IPS-18a (cell line): ENCODE data around the gene PAF1.
A peak's percentile ranks its signal among the peaks of the same experiment; 100 is the strongest.

Experiments
- H3K27ac ChIP-seq: one replicate; pipeline ENCODE4 v1.5.1; 2013; ENCODE audit warnings: low read length
- H3K27me3 ChIP-seq: one replicate; pipeline ENCODE4 v1.6.1; 2013; ENCODE audit warnings: mild to moderate bottlenecking, low read length; ENCODE audit not compliant: control insufficient read depth, insufficient read depth
- H3K36me3 ChIP-seq: one replicate; pipeline ENCODE4 v1.6.1; 2013; ENCODE audit warnings: low read depth, low read length; ENCODE audit not compliant: control insufficient read depth
- H3K4me1 ChIP-seq: one replicate; pipeline ENCODE4 v1.6.1; 2013; ENCODE audit warnings: low read depth, low read length; ENCODE audit not compliant: control insufficient read depth
- H3K4me3 ChIP-seq: one replicate; pipeline ENCODE4 v1.5.1; 2013; ENCODE audit warnings: low read length
- H3K9ac ChIP-seq: one replicate; pipeline ENCODE4 v1.6.1; 2013; ENCODE audit warnings: mild to moderate bottlenecking, low read length, moderate library complexity
- H3K9me3 ChIP-seq: one replicate; pipeline ENCODE4 v1.6.1; 2013; ENCODE audit warnings: low read depth, low read length; ENCODE audit not compliant: control insufficient read depth

PAF1 gene

GRCh38 chr19:39390751-39391437 is at the start of gene PAF1, which contains the start of gene MED29:
PAF1 (minus strand) TSS chr19:39391106; CDS start chr19:39390864, 242 bp downstream.
MED29 (plus strand) TSS chr19:39391378; CDS start chr19:39391423, 45 bp downstream.
- peaks cover 41% of the 10 kb centered on the region for H3K36me3 ChIP-seq
- peaks cover 4% of the 10 kb centered on the region for H3K4me1 ChIP-seq
- H3K27ac ChIP-seq: peak within 1 kb of the TSS; percentile 86
- H3K9ac ChIP-seq: peak within 1 kb of the TSS; percentile 83
- no peaks in the 10 kb centered on the region for H3K27me3 ChIP-seq
- no peaks in the 10 kb centered on the region for H3K9me3 ChIP-seq
- H3K4me3 ChIP-seq: peak within 1 kb of the TSS; percentile 88

- Histone ChIP-seq H3K27me3 (no peaks in the 10 kb centered on the region), H3K9ac (no peak overlapping the region), H3K27ac (no peak overlapping the region), H3K4me3 (no peak overlapping the region), H3K4me1 (no peaks in the 10 kb centered on the region), H3K9me3 (no peaks in the 10 kb centered on the region), H3K36me3 (peaks cover 14% of the 10 kb centered on the region)
Observed at GRCh38 chr19:39438270-39438934, 47.5 kb upstream of the PAF1 start.

- Histone ChIP-seq H3K27ac (peak overlapping the region; percentile 83), H3K9me3 (no peaks in the 10 kb centered on the region), H3K4me1 (no peaks in the 10 kb centered on the region), H3K36me3 (peaks cover 26% of the 10 kb centered on the region), H3K9ac (peak overlapping the region; percentile 91), H3K27me3 (no peaks in the 10 kb centered on the region), H3K4me3 (peak overlapping the region; percentile 98)
Observed at GRCh38 chr19:39436350-39436716, 45.4 kb upstream of the PAF1 start.

- no peaks in the 10 kb centered on the region for H3K4me1 ChIP-seq
- H3K9me3 ChIP-seq: no peaks in the 10 kb centered on the region
- H3K36me3 ChIP-seq: peaks cover 26% of the 10 kb centered on the region
- no peaks in the 10 kb centered on the region for H3K27me3 ChIP-seq
- H3K9ac ChIP-seq: peak within 1 kb of the TSS; percentile 97
- peak within 1 kb of the TSS; percentile 98 for H3K4me3 ChIP-seq
- H3K27ac ChIP-seq: peak within 1 kb of the TSS; percentile 83
Observed at GRCh38 chr19:39435499-39436349, 44.8 kb upstream of the PAF1 start, which contains the start of gene RPS16. RPS16 (minus strand) TSS chr19:39435949; CDS start chr19:39435895, 54 bp downstream.

- Histone ChIP-seq H3K9ac (peak overlapping the region; percentile 97), H3K4me3 (peak overlapping the region; percentile 98), H3K9me3 (no peaks in the 10 kb centered on the region), H3K27me3 (no peaks in the 10 kb centered on the region), H3K36me3 (peaks cover 26% of the 10 kb centered on the region), H3K4me1 (no peaks in the 10 kb centered on the region), H3K27ac (peak overlapping the region; percentile 64)
Observed at GRCh38 chr19:39434123-39435076, 43.5 kb upstream of the PAF1 start.

- Histone ChIP-seq H3K36me3 (peaks cover 26% of the 10 kb centered on the region), H3K27me3 (no peaks in the 10 kb centered on the region), H3K27ac (no peak overlapping the region), H3K9me3 (no peaks in the 10 kb centered on the region), H3K4me1 (peaks cover 4% of the 10 kb centered on the region), H3K4me3 (no peak overlapping the region), H3K9ac (no peak overlapping the region)
Observed at GRCh38 chr19:39433480-39434079, 42.7 kb upstream of the PAF1 start.

GRCh38 chr19:39432677-39433025 is 41.7 kb upstream of the PAF1 start:
- peaks cover 11% of the 10 kb centered on the region for H3K4me1 ChIP-seq
- H3K27me3 ChIP-seq: no peaks in the 10 kb centered on the region
- no peak overlapping the region for H3K4me3 ChIP-seq
- H3K36me3 ChIP-seq: peaks cover 26% of the 10 kb centered on the region
- no peak overlapping the region for H3K27ac ChIP-seq
- no peak overlapping the region for H3K9ac ChIP-seq
- H3K9me3 ChIP-seq: no peaks in the 10 kb centered on the region

- Histone ChIP-seq H3K4me3 (no peak overlapping the region), H3K9ac (no peak overlapping the region), H3K4me1 (peaks cover 13% of the 10 kb centered on the region), H3K9me3 (no peaks in the 10 kb centered on the region), H3K36me3 (peaks cover 29% of the 10 kb centered on the region), H3K27me3 (no peaks in the 10 kb centered on the region), H3K27ac (peak overlapping the region; percentile 2)
Observed at GRCh38 chr19:39430675-39431593, 40.0 kb upstream of the PAF1 start.

- peaks cover 13% of the 10 kb centered on the region for H3K4me1 ChIP-seq
- H3K4me3 ChIP-seq: no peak overlapping the region
- H3K9me3 ChIP-seq: no peaks in the 10 kb centered on the region
- H3K27ac ChIP-seq: peak overlapping the region; percentile 76
- H3K27me3 ChIP-seq: no peaks in the 10 kb centered on the region
- H3K9ac ChIP-seq: peak overlapping the region; percentile 42
- H3K36me3 ChIP-seq: peaks cover 37% of the 10 kb centered on the region
Observed at GRCh38 chr19:39428283-39429112, 37.6 kb upstream of the PAF1 start.
